HT-29 (cell line): Measurements from ENCODE around the gene PKN2. TPM values are rescaled to one million over a fixed set of nuclear protein-coding genes. Genes with fewer than 3 reads are reported as not detected.

Source experiments
- DNase-seq: peaks from one replicate; pipeline ENCODE4 v3.0.0-alpha.2; 2015; ENCODE audit warnings: low spot score
- total RNA-seq: library from RNA; depleted of rRNA; stranded (reverse); fragments of >200 nt; shearing (Covaris generic); gene quantifications from 2 replicates; pipeline ENCODE4 v1.2.3, GENCODE V29; 2014; rRNA removed

The PKN2 gene
- total RNA-seq: 12.2 and 14.9 TPM in 2 replicates

- DNase-seq: peak; percentile 99
These were observed at the start of gene PKN2 for GRCh38 chr1:88683541-88684481. PKN2 (plus strand) TSS chr1:88684273; CDS start chr1:88684581, 308 bp downstream.

- no peak for DNase-seq
These were observed 49.5 kb upstream of the PKN2 start for GRCh38 chr1:88634538-88634937.

DNA sequence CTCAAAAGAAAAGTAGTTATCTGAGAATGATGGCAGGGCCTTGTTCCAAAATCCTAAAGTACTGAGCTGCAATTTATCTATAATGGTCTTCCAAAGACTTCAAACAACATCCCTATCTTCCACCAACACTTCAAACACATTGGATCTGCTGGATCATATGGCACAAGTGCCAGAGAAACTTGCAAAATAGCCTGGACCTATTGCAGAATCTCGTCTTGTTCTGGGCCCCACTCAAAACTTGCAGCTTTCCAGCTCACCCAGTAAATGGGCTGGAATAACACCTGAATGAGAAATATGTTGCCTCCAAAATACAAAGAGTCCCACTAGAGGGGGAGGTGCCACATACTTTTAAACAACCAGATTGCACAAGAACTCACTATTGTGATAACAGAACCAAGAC is 44.0 kb upstream of the PKN2 start:
- no peak for DNase-seq

DNA sequence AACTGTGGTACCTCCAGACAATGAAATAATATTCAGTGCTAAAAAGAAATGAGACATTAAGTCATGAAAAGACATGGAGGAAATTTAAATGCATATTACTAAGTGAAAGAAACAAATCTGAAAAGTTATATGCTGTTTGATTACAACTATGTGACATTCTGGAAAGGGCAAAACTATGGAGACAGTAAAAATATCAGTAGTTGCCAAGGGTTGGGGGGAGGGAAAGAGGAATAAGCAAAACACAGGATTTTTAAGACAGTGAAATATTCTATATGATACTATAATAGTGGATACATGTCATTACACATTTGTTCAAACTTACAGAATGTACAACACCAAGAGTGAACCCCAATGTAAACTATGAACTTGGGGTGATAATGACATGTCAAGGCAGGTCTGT is 38.2 kb upstream of the PKN2 start:
- no peak for DNase-seq

- DNase-seq: no peak
These were observed 37.4 kb upstream of the PKN2 start for GRCh38 chr1:88646476-88647248.

- peak; percentile 9 for DNase-seq
These were observed 36.8 kb upstream of the PKN2 start for GRCh38 chr1:88647249-88647645.

DNA sequence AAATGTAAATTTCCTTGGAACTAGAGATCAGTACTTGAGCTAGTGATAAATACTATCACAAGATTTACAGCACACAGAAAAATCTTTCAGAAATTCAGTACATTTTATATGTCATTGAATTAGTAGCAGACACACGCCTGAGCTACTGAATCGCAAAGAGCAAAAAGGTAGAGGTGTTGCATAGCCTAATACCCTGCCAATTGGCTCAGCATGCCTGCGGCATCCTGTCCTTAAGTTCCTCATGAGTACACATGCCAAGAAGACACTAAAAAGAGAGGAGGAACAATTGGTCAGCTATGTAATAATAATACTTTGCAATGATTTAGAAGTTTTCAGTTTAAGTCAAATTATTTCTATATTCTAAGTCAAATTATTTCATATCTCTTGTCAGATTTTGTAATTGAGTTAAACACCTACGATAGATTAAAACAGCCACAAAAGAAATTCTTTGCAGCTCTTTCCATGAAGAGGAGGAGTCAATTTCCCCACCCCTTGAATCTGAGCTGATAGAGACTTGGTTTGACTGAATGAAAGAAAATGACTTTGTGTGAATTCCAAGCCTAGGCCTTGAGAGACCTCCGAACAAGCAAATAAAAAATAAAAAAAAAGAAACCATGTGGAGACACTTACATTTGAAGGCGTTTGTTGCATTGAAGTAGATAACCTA is 36.2 kb upstream of the PKN2 start:
- no peak for DNase-seq

- no peak for DNase-seq
These were observed 35.4 kb upstream of the PKN2 start for GRCh38 chr1:88648706-88649105.

DNA sequence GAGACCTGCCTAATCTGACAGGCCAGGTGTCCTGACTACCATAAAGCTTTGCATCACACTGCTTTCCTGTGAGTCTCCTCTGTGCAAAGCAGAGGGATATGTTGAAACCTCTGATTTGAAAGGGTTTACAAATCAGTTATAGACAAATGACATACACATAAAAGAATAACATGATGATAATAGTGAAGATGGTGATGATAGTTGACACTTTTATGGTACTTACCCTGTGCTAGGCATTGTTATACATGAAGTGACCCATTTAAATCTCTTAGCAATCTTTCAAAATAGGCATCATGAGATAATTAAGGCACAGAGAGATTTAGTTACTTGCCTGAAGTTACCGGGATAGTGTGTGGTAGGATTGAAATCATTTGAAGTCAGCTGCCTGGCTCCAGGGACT is 34.1 kb upstream of the PKN2 start:
- no peak for DNase-seq

- no peak for DNase-seq
These were observed 33.2 kb upstream of the PKN2 start for GRCh38 chr1:88650676-88651418.

GRCh38 chr1:88655140-88655539 is 28.9 kb upstream of the PKN2 start:
- DNase-seq: no peak

DNA sequence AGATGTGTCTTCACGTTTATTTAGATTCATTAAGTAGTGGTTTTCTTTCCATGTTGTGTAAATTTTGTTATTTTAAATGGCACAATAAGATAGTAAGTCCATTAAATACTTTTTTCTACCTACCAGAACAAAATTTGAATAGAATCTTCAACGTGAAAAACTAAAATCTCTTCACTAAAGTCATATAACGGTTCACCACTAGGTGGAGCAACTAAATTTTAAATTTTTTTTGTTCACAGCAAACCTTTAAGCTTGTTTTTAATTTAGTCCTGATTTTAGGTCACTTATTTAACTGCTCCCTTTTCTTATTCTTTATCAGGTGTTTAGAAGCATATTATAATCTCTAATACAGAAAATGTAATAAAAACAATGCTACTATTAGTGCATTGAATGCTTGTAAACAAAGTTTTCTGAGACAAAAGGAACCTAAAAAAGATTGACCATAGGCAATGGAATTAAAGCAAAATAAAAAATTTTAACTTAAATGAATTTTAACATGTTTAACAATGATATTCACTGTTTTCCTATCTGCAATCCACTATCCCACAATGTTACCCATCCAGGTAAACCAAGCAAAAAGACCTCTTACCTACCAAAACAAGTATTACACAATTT is 28.3 kb upstream of the PKN2 start:
- DNase-seq: peak; percentile 69

DNA sequence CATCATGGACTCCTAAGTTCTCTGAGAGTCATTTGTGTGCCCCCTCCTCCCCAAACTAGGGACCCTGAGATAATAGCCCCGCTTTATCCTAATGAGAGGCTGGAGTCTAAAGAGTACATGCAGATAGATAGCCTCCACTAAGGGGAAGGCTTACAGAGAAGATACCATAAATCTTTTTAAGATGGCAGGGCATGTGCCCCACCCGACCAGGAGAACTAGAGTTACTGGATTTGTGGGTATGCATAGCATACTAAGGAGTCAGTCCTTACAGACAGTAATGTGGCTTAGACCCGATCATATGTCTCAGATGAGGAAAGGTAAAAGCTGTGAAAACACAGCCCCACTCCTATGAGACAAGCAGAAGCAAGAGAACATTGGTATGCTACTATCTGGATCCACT is 25.7 kb upstream of the PKN2 start:
- DNase-seq: peak; percentile 25

- no peak for DNase-seq
These were observed 24.5 kb upstream of the PKN2 start for GRCh38 chr1:88659552-88659951.

DNA sequence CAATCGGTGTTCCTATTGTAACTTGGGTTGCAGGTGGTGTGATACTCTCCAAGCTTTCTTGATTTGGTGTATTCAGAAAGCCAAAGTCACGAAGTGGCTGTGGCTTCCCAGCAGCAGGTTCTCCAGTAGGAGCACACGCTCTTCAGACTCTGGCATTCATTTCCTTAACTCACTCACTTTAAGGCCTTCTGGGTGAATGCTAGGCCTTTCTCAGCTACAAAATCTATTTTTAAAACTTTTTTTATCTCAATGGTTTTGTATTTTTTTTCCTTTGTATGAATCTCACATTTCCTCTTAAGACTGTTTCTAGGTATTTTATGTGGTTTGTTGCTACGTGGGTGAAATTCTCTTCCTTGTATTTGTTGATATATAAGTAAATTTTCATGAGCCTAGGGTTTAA is 22.9 kb upstream of the PKN2 start:
- no peak for DNase-seq

DNA sequence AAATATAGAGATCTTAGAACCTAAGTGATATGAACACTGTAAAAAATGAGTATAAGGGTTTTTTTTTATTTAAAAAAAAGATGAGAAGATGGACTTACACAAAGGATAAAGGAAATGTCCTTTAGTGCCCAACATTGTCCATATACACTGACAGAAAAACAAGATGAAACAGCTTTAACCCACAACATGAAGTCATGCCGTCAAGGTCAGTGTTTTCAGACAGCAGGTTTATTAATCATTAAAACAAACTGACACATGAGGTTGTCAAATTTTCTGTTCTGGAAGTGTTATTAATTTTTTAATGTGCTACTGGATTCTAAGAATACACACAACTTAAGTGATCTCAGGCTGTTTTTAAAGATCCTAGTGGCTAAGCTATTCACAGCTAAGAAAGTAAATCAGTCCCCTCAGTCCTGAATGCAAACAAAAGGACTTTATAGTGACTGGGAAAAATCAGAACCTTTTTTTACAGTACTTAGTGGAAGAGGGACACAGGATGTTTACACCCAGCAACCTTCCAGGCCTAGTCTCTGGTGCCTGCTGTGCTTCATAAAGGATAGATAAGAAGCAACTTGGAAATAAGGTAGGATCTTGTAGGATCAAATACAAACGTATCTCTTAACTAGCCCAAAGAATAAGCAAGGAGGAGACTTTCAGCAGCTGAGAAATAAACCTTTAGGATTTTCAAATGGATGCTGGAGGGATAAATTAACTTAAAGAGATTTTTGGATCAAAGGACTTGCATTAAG is 21.9 kb upstream of the PKN2 start:
- no peak for DNase-seq

DNA sequence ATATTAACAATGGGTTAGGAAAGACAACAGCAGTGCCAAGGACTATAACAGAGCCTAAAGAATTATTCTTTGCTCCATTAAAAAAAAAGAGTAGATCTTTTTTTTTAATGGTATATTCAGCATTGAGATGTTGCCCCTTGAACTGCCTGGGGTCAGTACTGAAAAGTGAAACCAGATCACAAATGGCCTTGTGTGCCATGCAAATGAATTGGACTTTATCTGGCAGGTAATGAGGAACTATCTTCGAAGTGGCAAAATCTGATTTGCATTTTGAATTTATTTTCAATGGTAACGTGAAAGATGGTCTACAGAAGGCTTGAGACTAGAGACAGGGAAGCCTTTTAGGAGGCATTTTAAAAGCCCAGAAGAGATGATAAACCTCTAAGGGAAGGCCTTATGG is 21.4 kb upstream of the PKN2 start:
- DNase-seq: no peak

DNA sequence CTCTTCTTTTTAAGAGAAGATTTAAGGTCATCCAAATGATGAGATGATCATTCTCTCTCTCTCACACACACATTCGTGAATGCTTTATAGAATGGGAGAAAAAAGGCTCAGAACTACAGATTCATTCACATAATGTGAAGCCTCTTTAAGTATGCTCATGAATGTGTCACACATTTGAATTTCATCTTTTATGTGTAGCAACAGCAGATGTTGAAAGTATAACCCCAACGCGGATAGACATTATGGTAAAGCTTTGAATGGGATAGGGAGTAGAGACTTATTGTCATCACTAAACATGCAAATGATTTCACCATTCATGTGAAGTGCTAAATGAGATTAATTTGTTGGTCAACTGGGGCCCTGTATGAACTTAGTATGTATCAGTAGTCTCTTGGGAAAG is 15.7 kb upstream of the PKN2 start:
- no peak for DNase-seq

GRCh38 chr1:88670462-88670861 is 13.6 kb upstream of the PKN2 start:
- DNase-seq: no peak

- no peak for DNase-seq
These were observed 10.6 kb upstream of the PKN2 start for GRCh38 chr1:88673446-88673845.
